B cell (primary cell): ENCODE results near the gene NIPBL. TPM values are rescaled to one million over a fixed set of nuclear protein-coding genes. Genes with fewer than 3 reads are reported as not detected.

Source experiments
- ATAC-seq: fragments of 200-7000 bp; cut with Tn5 transposase; one replicate; pipeline ENCODE4 v1.10.0; 2021; ENCODE audit warnings: low read depth, mild to moderate bottlenecking, moderate number of reproducible peaks, moderate library complexity
- CTCF ChIA-PET: fragments of 350-600 bp; sonication (Branson Sonifier 250); formaldehyde crosslinking; loops from one replicate; lab custom pipeline; 2021; ENCODE audit warnings: antibody characterized with exemption, inconsistent platforms; lab: Charles Lee
- POLR2A ChIA-PET: fragments of 350-600 bp; sonication (Branson Sonifier 250); formaldehyde crosslinking; loops from one replicate; lab custom pipeline; 2021; ENCODE audit warnings: antibody characterized with exemption; lab: Charles Lee
- DNase-seq: peaks from one replicate; pipeline ENCODE4 v3.0.0; 2013
- H2AFZ ChIP-seq: 2 replicates; pipeline ENCODE4 v1.6.1; 2012; ENCODE audit warnings: mild to moderate bottlenecking, low read depth, low read length; ENCODE audit not compliant: insufficient read depth, poor library complexity, severe bottlenecking
- H3K27ac ChIP-seq, 2 donors: 1 replicate in 1 of 2; 2 replicates in 1 of 2; pipeline ENCODE4 v1.5.1; 2012 to 2013; ENCODE audit warnings: low read length in 2 of 2, mild to moderate bottlenecking in 2 of 2, moderate library complexity in 1 of 2
- H3K27me3 ChIP-seq, 4 experiments: fragments of 200-600 bp in 1 of 4; sonication (generic) in 1 of 4; replicated peaks in 1 of 4; 1 replicate in 2 of 4; 2 replicates in 2 of 4; pipeline versions ENCODE4 v1.6.1 to v1.7.0; 2013 to 2016; ENCODE audit warnings: low read length in 3 of 4, mild to moderate bottlenecking in 2 of 4, mixed read lengths in 1 of 4, moderate library complexity in 1 of 4; ENCODE audit not compliant: insufficient read depth in 4 of 4, control insufficient read depth in 3 of 4; ENCODE audit errors: control extremely low read depth in 1 of 4
- H3K36me3 ChIP-seq, 2 experiments: replicated peaks in 1 of 2; 1 replicate in 1 of 2; 2 replicates in 1 of 2; pipeline versions ENCODE4 v1.6.1 to v1.7.1; 2013; ENCODE audit warnings: low read length in 1 of 2; ENCODE audit not compliant: insufficient read depth in 2 of 2, control insufficient read depth in 1 of 2; ENCODE audit errors: control extremely low read depth in 1 of 2, extremely low read depth in 1 of 2
- H3K4me1 ChIP-seq, 2 donors: fragments of 200-600 bp in 1 of 2; sonication (generic) in 1 of 2; 1 replicate in 1 of 2; 2 replicates in 1 of 2; pipeline versions ENCODE4 v1.5.1 to v1.6.1; 2013 to 2017; ENCODE audit warnings: low read length in 2 of 2; ENCODE audit not compliant: control insufficient read depth in 2 of 2, insufficient read depth in 2 of 2
- H3K4me2 ChIP-seq: replicated peaks from 2 replicates; pipeline ENCODE3; 2012; ENCODE audit warnings: mild to moderate bottlenecking, low read depth, low read length; ENCODE audit not compliant: poor library complexity, severe bottlenecking
- H3K4me3 ChIP-seq, 5 experiments: fragments of 200-600 bp in 1 of 5; sonication (generic) in 1 of 5; 1 replicate in 3 of 5; 2 replicates in 2 of 5; pipeline versions ENCODE4 v1.5.1 to v1.7.0; 2011 to 2016; ENCODE audit warnings: low read length in 4 of 5, mild to moderate bottlenecking in 4 of 5, low read depth in 2 of 5, control low read depth in 1 of 5, moderate library complexity in 1 of 5; ENCODE audit not compliant: insufficient read depth in 1 of 5; ENCODE audit errors: control extremely low read depth in 1 of 5, extremely low read depth in 1 of 5
- H3K79me2 ChIP-seq: fragments of 200-600 bp; sonication (generic); one replicate; pipeline ENCODE4 v1.6.0; 2016; ENCODE audit warnings: low read length; ENCODE audit not compliant: control insufficient read depth, insufficient read depth
- H3K9ac ChIP-seq: fragments of 200-600 bp; sonication (generic); 2 replicates; pipeline ENCODE4 v1.6.1; 2017; ENCODE audit warnings: mild to moderate bottlenecking, low read length, moderate library complexity
- H3K9me3 ChIP-seq, 3 donors: one replicate each; pipeline versions ENCODE4 v1.6.1 to v1.7.1; 2013; ENCODE audit warnings: low read length in 2 of 3; ENCODE audit not compliant: control insufficient read depth in 2 of 3, insufficient read depth in 1 of 3; ENCODE audit errors: control extremely low read depth in 1 of 3
- H4K20me1 ChIP-seq: 2 replicates; pipeline ENCODE4 v1.6.0; 2012; ENCODE audit warnings: mild to moderate bottlenecking, low read length; ENCODE audit not compliant: insufficient read depth, control insufficient read depth, poor library complexity, severe bottlenecking
- H3K27ac Mint-ChIP-seq: one replicate; pipeline ENCODE4 v1.8.0; 2021; ENCODE audit warnings: mixed read lengths
- H3K27me3 Mint-ChIP-seq: one replicate; pipeline ENCODE4 v1.8.0; 2021; ENCODE audit warnings: mixed read lengths
- H3K4me1 Mint-ChIP-seq: one replicate; pipeline ENCODE4 v1.8.0; 2021; ENCODE audit warnings: mixed read lengths
- H3K4me3 Mint-ChIP-seq: one replicate; pipeline ENCODE4 v1.8.0; 2021; ENCODE audit warnings: mixed read lengths
- H3K9me3 Mint-ChIP-seq: one replicate; pipeline ENCODE4 v1.8.0; 2022; ENCODE audit warnings: mixed read lengths; ENCODE audit not compliant: insufficient read depth
- CTCF ChIP-seq: fragments of 200-600 bp; IDR thresholded peaks from one replicate; pipeline ENCODE4 v1.8.0; 2022; ENCODE audit warnings: antibody characterized with exemption, mild to moderate bottlenecking
- EZH2 ChIP-seq: IDR thresholded peaks from 2 replicates; pipeline ENCODE4 v1.6.1; 2012; ENCODE audit warnings: borderline replicate concordance, low read depth, mild to moderate bottlenecking, moderate library complexity, low read length; ENCODE audit not compliant: insufficient read depth, poor library complexity, severe bottlenecking
- WGBS: methylation state at CpG from one replicate; pipeline ENCODE4 v1.1.5; 2013; ENCODE audit warnings: missing lambda C conversion rate; ENCODE audit not compliant: insufficient coverage; 5-methylcytosine and 5-hydroxymethylcytosine counted together
- intact Hi-C: fragments of 100-400 bp; cut with micrococcal nuclease; formaldehyde crosslinking; loops from one replicate; pipeline ENCODE4 v1.10.0; 2022
- polyA plus RNA-seq: library from polyadenylated mRNA; depleted of rRNA; stranded (reverse); fragments of >200 nt; gene quantifications from 2 replicates; pipeline ENCODE4 v1.2.3, GENCODE V29; 2012
- total RNA-seq, 2 donors: library from RNA; stranded (reverse); fragments of 120-200 nt in 1 of 2; gene quantifications; 1 replicate in 1 of 2; 2 replicates in 1 of 2; pipeline versions ENCODE4 v1.2.3 to v1.2.4, GENCODE V29; 2013 to 2022

Gene NIPBL
- total and polyA plus RNA-seq, 2 donors (not counting 1 experiment from before 2014, with no cell fraction given), result 24.7 to 112 TPM

- Histone ChIP-seq H3K27ac (no peak overlapping the region), H3K27me3 (no peaks in the 10 kb centered on the region), H3K9me3 (no peaks in the 10 kb centered on the region), H4K20me1 (no peaks in the 10 kb centered on the region), H3K9ac (no peak overlapping the region), H3K4me2 (no peak overlapping the region), H3K79me2 (peaks cover 4% of the 10 kb centered on the region), H3K4me1 (no peaks in the 10 kb centered on the region), H3K4me3 (no peak overlapping the region), H3K36me3 (peaks cover 13 to 41% of the 10 kb centered on the region in 2 experiments), H2AFZ (no peak overlapping the region)
- DNase-seq (no peak), ATAC-seq (no peak)
- no peak overlapping the region for H3K27ac Mint-ChIP-seq
- POLR2A ChIA-PET, result interaction anchor here (0.6 kb wide), 1 partner anchor 9 kb away, joined by 3 read pairs; no protein-coding TSS in a partner anchor
- no peaks in the 10 kb centered on the region for H3K27me3 Mint-ChIP-seq
- H3K4me3 Mint-ChIP-seq, result no peak overlapping the region
- TF ChIP-seq CTCF (no peak), EZH2 (no peak)
- intact Hi-C loops, result no loop called here
- WGBS, result 83% methylated on average over 5 of the region's 6 CpGs
- H3K9me3 Mint-ChIP-seq, result no peaks in the 10 kb centered on the region
- CTCF ChIA-PET, result interaction anchor here (0.9 to 1.5 kb wide), 2 partner anchors 30 to 342 kb away, joined by 3 to 5 read pairs; no protein-coding TSS in a partner anchor
- no peaks in the 10 kb centered on the region for H3K4me1 Mint-ChIP-seq
These were observed 158.4 kb downstream of the NIPBL start for GRCh38 chr5:37034955-37035354.

- POLR2A ChIA-PET, result no interaction called here
- TF ChIP-seq CTCF (no peak), EZH2 (no peak)
These were observed 161.3 kb downstream of the NIPBL start for GRCh38 chr5:37037840-37038239.

More at GRCh38 chr5:37037840-37038239, 161.3 kb downstream of the NIPBL start:
- H3K4me3 Mint-ChIP-seq, result no peak overlapping the region
- Histone ChIP-seq H3K9me3 (no peaks in the 10 kb centered on the region), H2AFZ (no peak overlapping the region), H3K27me3 (no peaks in the 10 kb centered on the region), H3K79me2 (no peaks in the 10 kb centered on the region), H3K9ac (no peak overlapping the region), H3K27ac (no peak overlapping the region), H3K4me3 (no peak overlapping the region), H4K20me1 (no peaks in the 10 kb centered on the region), H3K4me1 (no peaks in the 10 kb centered on the region), H3K36me3 (peaks cover 10 to 29% of the 10 kb centered on the region in 2 experiments), H3K4me2 (no peak overlapping the region)
- ATAC-seq, result no peak
- H3K27ac Mint-ChIP-seq, result no peak overlapping the region
- intact Hi-C loops, result no loop called here
- no peaks in the 10 kb centered on the region for H3K9me3 Mint-ChIP-seq
- no peak for DNase-seq
- H3K27me3 Mint-ChIP-seq, result no peaks in the 10 kb centered on the region
- H3K4me1 Mint-ChIP-seq, result no peaks in the 10 kb centered on the region
- 100% methylated on average over 4 of the region's 5 CpGs for WGBS
- CTCF ChIA-PET, result no interaction called here
